GM18526 (cell line): ENCODE results near the gene TMEM131.

ENCODE experiments used
- POLR2A ChIP-seq: IDR thresholded peaks from 3 replicates; pipeline ENCODE4 v1.6.1; 2011; ENCODE audit not compliant: insufficient read length; ENCODE audit errors: extremely low read depth

TMEM131 gene

DNA sequence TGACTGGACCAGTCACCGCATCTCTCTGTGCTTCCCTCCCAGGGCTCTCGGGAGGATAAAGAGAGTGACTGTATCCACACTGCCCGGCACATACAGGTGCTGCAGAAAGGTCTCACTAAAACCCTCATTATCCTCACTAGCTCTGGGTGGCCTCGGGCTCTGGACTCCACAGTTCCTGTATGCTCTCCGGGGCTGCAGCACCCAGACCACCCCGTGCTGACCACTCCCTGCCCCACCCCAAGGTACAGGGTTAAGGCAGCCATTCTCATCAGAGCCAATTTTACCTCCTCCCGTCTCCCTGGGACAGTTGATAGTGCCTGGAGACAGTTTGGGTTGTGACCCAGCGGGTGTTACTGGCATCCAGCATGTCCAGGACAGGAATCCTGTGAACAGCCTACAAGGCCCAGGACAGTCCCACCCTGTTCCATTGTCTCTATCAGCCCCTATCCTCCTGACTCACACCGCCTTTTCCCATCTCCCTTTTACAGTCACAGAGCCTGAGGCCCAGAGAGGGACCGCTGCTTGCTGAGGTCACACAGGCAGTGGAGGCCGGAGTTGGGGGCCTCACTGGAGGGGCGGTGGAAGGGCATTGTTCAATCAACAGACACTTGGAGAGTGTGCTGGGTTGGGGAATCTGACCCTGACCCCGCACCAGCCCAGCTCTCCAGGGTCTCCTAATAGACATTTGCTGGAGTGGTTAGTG is 280.6 kb downstream of the TMEM131 start:
- no peak for TF ChIP-seq POLR2A

DNA sequence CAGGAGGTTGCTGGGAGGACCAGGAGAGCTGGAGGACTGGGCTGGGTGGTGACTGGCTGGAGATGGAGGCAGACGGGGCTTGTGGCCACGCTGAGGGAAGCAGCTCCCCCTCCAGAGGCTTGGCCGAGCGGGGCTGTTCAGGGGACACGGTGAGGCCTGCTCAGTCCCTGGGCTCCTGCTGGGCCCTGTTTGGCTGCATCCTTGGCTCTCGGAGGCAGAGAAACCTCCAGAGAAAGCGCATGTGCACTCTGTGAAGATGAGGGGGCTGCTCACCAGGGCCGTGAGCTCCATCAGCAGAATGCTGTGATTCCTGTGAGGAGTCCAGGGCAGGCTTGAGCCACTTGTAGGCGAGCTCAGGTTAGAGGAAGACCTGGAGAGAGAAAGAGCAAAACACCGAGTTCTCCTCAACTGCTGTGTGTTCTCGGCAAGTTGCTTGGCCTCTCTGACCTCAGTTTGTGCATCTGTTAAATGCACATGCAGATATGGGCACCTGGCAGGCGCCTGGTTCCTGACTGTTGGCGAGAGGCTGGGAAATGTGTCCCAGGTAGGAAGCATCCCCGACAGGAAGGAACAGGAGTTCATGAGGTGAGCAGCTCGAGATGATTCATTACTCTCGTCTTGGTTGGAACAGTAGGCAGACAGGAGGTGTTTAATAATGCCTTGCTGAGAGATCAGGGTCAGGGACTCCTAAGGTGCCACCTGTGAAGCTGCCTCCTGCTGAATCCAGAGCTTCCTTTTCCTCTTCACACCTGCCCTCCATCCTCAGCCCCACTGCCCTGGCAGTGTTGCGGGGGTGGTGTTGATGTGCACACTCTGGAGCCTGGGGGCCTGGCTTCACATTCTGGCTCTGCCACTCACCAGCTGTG is 281.4 kb downstream of the TMEM131 start:
- no peak for TF ChIP-seq POLR2A

GRCh38 chr2:97713296-97714083 is 282.3 kb downstream of the TMEM131 start, which contains the start of gene ZAP70:
ZAP70 (plus strand) TSS chr2:97713576; CDS start chr2:97724037, 10,461 bp downstream.
- no peak for TF ChIP-seq POLR2A

DNA sequence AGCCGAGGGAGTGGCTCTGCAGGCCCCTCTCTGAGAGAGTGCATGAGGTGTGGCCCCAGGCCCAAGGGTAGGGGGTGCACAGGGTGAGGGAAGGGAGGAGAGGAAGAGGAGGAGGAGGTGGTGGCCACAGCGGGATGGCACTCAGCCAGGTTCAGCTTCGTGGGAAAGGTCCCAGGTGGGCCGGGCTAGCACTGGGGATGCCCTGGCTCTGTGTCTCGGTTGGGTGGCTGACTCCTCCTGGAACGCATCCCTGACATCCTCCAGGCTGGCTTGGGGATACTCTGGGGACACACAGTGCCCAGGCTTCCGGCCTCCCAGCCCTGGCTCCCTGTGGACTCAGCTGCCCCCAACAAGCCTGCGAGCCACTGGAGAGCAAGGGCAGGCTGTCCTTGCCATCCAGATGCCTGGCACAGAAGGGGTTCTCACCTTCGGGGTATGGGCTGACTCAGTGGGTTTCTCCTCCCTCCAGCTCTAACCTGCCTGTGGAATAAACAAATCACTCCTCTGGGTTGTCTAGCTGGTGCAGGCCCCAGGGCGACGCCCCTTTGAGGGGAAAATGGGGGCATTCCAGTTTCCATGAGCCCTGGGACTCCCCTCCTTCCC is 283.0 kb downstream of the TMEM131 start:
- no peak for TF ChIP-seq POLR2A

DNA sequence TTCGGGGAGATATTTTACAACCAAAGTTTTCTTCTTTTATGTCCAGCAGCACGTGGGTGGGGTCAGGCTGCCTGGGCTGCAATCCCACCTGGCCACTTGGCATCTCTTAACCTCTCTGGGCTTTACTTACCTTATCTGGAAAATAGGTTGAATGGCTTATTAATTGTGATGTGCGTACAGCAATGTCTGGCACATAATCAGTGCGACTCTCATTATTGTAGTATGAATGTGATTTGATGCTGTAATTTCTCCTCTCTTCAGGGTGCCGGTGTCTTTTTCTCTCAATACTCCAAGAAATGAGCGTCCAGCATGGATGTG is 284.4 kb downstream of the TMEM131 start:
- TF ChIP-seq POLR2A, result no peak

DNA sequence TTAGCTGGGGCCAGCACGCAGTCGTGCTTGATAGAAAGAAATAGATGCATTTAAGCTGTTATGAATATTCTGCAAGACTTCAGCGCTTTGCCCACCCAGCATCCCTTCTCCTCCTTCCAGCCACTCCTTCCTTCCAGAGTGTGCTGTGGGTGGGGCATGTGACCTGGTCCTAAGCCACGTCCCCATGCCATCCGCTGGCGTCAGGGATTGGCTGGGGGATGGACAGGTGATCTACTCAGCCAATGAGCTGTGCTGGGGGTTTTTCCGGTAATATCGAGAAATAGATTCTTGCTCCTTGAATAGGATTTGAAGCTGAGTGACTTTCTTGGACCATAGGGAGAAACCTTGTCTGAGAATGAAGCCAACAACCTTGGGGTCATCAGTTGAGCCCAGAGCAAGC is 287.1 kb downstream of the TMEM131 start:
- TF ChIP-seq POLR2A, result no peak

DNA sequence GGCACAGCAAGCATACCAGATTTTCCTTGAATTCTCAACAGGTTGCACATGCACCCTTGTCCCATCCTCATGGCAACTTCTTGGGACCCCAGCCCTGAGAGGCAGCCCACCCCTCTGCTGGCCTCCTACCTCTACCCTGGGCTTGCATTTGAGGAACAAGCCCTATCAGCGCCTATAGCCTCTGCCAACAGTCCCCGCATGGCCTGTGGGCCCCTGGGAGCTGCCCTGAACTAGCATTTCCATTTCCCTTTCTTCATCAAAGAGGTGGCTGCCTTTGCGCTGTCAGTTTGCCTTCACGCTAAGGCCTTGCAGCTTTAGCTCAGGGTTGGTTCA is 287.7 kb downstream of the TMEM131 start:
- no peak for TF ChIP-seq POLR2A

DNA sequence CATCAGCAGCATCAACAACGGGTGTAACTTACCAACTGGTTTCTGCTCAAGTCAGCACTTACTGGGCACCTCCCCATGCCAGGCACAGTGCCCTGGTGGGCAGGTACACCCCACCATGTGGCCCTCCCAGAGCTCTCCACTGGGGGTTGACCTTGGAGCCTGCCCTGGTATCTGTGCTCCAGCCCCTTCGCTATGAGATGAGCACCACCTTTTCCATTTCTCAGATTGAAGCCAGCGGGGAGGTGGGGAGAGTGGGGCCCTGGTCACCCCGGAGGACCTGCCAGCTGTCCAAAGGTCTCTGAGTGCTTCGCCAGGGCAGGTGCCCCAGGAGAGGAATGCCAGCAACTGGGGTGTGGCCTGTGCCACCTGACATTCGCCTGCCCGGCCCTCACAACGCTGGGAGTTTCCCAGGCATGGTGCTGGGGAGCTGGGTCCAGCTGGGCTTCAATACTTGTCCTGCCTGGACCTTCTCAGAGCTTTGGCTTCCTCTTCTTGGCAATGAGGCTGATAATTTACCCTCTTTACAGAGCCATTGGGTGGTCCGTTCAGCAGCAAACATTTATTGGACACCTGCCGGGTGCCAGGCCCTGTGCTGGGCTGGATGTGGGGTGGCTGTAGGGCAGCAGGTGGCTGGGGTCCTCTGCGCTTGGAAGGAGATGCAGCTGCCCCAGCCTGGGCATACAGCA is 288.2 kb downstream of the TMEM131 start:
- no peak for TF ChIP-seq POLR2A

GRCh38 chr2:97706708-97707345 is 288.9 kb downstream of the TMEM131 start:
- TF ChIP-seq POLR2A, result no peak
